Activated CD8-positive, alpha-beta T cell treated with anti-CD3 and anti-CD28 coated beads for 36 hours (primary cell): ENCODE data around the gene DUSP7. TPM values are rescaled to one million over a fixed set of nuclear protein-coding genes. Genes with fewer than 3 reads are reported as not detected.

Experiments
- ATAC-seq: fragments of 200-7000 bp; cut with Tn5 transposase; one replicate; pipeline ENCODE4 v1.10.0; 2021; ENCODE audit warnings: mild to moderate bottlenecking, moderate library complexity
- CTCF ChIA-PET: fragments of 350-600 bp; sonication (Branson Sonifier 250); formaldehyde crosslinking; loops from one replicate; lab custom pipeline; 2021; ENCODE audit warnings: antibody characterized with exemption; lab: Charles Lee
- POLR2A ChIA-PET: fragments of 350-600 bp; sonication (Branson Sonifier 250); formaldehyde crosslinking; loops from one replicate; lab custom pipeline; 2021; ENCODE audit warnings: antibody characterized with exemption; lab: Charles Lee
- DNase-seq: peaks from one replicate; pipeline ENCODE4 v3.0.0-alpha.2; 2020
- H3K27ac Mint-ChIP-seq: one replicate; pipeline ENCODE4 v1.8.0; 2021; ENCODE audit warnings: mild to moderate bottlenecking, mixed read lengths
- H3K27me3 Mint-ChIP-seq: one replicate; pipeline ENCODE4 v1.8.0; 2021; ENCODE audit warnings: mixed read lengths
- H3K36me3 Mint-ChIP-seq: one replicate; pipeline ENCODE4 v1.8.0; 2021; ENCODE audit warnings: low read depth, mixed read lengths
- H3K4me1 Mint-ChIP-seq: one replicate; pipeline ENCODE4 v1.8.0; 2021; ENCODE audit warnings: low read depth, mixed read lengths
- H3K4me3 Mint-ChIP-seq: one replicate; pipeline ENCODE4 v1.8.0; 2021; ENCODE audit warnings: mild to moderate bottlenecking, moderate library complexity, mixed read lengths
- H3K9me3 Mint-ChIP-seq: one replicate; pipeline ENCODE4 v1.8.0; 2021; ENCODE audit warnings: mixed read lengths
- CTCF ChIP-seq: fragments of 200-600 bp; IDR thresholded peaks from one replicate; pipeline ENCODE4 v1.8.0; 2022; ENCODE audit warnings: antibody characterized with exemption, mild to moderate bottlenecking
- intact Hi-C: fragments of 100-400 bp; cut with micrococcal nuclease; formaldehyde crosslinking; loops from one replicate; pipeline ENCODE4 v1.10.0; 2022
- total RNA-seq, 2 experiments: library from RNA; stranded (reverse); gene quantifications; one replicate each; pipeline ENCODE4 v1.2.3, GENCODE V29; 2021

Gene DUSP7
- total RNA-seq, 2 experiments from 2014 or later: 19.6 to 21.6 TPM

GRCh38 chr3:52049503-52049902, 6.9 kb downstream of the DUSP7 start:
- no peak for ATAC-seq

GRCh38 chr3:52047295-52047960, 8.9 kb downstream of the DUSP7 start:
- ChIA-PET POLR2A (interaction anchor here (0.6 to 1.6 kb wide), 3 partner anchors 8 to 137 kb away, joined by 3 to 4 read pairs (median 4); no protein-coding TSS in a partner anchor), CTCF (no interaction called here)
- DNase-seq (no peak), ATAC-seq (no peak)
- H3K9me3 Mint-ChIP-seq: no peaks in the 10 kb centered on the region
- peaks cover 18% of the 10 kb centered on the region for H3K36me3 Mint-ChIP-seq
- H3K27ac Mint-ChIP-seq: no peak overlapping the region
- H3K27me3 Mint-ChIP-seq: no peaks in the 10 kb centered on the region
- intact Hi-C loops: no loop called here
- H3K4me1 Mint-ChIP-seq: peaks cover 25% of the 10 kb centered on the region
- no peak for TF ChIP-seq CTCF
- H3K4me3 Mint-ChIP-seq: no peak overlapping the region

More at GRCh38 chr3:52049503-52049902, 6.9 kb downstream of the DUSP7 start:
- TF ChIP-seq CTCF: no peak
- Mint-ChIP-seq H3K9me3 (no peaks in the 10 kb centered on the region), H3K27ac (peak overlapping the region; percentile 69), H3K27me3 (no peaks in the 10 kb centered on the region), H3K36me3 (peaks cover 35% of the 10 kb centered on the region), H3K4me1 (peaks cover 46% of the 10 kb centered on the region), H3K4me3 (no peak overlapping the region)
- intact Hi-C loops: no loop called here
- ChIA-PET POLR2A (no interaction called here), CTCF (interaction anchor here (1.7 kb wide), 1 partner anchor 49 kb away, joined by 4 read pairs; no protein-coding TSS in a partner anchor)
- no peak for DNase-seq

- ChIA-PET CTCF (no interaction called here), POLR2A (interaction anchor here (1.0 to 1.6 kb wide), 2 partner anchors 9 to 52 kb away, joined by 4 read pairs; no protein-coding TSS in a partner anchor)
- H3K36me3 Mint-ChIP-seq: peaks cover 15% of the 10 kb centered on the region
- DNase-seq (no peak), ATAC-seq (no peak)
- TF ChIP-seq CTCF: no peak
- no peaks in the 10 kb centered on the region for H3K9me3 Mint-ChIP-seq
- H3K27me3 Mint-ChIP-seq: no peaks in the 10 kb centered on the region
- intact Hi-C loops: no loop called here
- H3K4me3 Mint-ChIP-seq: no peak overlapping the region
- H3K4me1 Mint-ChIP-seq: peaks cover 20% of the 10 kb centered on the region
- H3K27ac Mint-ChIP-seq: no peak overlapping the region
Measured at GRCh38 chr3:52046902-52047239, 9.5 kb downstream of the DUSP7 start.

- Mint-ChIP-seq H3K4me3 (no peak overlapping the region), H3K9me3 (no peaks in the 10 kb centered on the region), H3K27me3 (no peaks in the 10 kb centered on the region), H3K36me3 (peaks cover 12% of the 10 kb centered on the region), H3K27ac (peak overlapping the region; percentile 1), H3K4me1 (peaks cover 14% of the 10 kb centered on the region)
- no peak for TF ChIP-seq CTCF
- ChIA-PET POLR2A (interaction anchor here (1.0 to 1.6 kb wide), 2 partner anchors 9 to 51 kb away, joined by 4 read pairs; no protein-coding TSS in a partner anchor), CTCF (no interaction called here)
- DNase-seq (no peak), ATAC-seq (no peak)
- intact Hi-C loops: no loop called here
Measured at GRCh38 chr3:52046186-52046901, 10.0 kb downstream of the DUSP7 start.
